ENCODE results near the gene TMEM72.

Gene TMEM72

DNA sequence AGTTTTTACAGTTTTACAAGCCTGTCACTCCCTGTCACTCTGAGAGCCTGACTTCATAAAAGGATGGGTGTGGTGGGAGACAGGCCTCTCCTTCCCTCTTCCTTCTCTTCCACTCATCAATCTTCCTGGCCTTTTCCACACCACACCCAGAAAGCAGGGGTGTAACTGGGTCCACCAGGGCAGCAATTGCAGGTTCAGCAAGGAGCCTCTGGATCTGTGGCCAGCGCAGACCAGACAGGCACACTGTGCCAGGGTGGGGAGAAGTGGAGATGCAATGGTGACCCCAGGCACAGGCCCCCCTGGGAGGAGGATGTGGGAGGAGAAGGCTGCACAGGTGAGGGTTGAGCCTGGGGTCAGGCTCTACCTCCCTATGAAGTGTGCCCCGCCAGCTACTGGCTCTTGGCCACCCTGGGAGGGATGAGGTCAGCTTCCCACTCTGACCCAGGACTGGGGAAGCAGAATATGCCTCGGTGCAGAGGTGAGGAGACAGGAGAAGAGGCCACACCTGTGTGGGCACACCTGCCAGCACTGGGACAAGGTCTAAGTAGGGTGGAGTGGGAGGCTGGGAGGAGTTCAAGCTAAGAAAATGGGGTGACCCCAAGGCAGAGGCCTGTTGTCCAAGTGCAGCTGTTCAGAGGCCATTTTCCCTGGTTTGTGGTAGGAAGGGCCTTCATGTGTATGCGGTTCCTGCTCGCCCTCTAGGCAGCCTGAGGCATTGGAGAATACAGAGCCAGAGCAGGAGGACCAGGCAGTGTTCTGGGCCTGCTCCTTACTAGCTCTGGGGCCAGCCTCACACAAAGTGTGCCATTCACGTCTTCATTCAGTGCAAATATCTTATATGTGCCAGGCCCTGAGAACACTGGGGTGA lies 20.2 kb upstream of the TMEM72 start:
- FAIRE-seq = no peak

DNA sequence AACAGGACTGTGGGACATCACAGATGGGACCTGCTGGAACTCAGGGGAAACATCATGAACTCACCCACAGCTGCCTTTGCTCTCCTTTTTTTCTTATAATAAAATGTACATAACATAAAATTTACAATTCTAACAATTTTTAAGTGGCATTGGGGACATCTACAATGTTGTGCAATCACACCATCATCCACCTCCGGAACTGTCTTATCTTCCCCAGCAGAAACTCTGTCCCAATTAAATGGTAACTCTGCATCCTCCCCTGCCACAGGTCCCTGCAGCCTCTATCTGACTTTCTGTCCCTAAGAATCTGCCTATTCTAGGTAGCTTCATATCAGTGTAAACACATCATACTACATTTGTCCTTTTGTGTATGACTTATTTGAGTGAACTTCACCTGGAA lies 19.4 kb upstream of the TMEM72 start:
- FAIRE-seq = no peak

- FAIRE-seq = no peak
These were observed 17.3 kb upstream of the TMEM72 start for GRCh38 chr10:44893604-44894468.

- FAIRE-seq = no peak
These were observed 16.4 kb upstream of the TMEM72 start for GRCh38 chr10:44894691-44895090.

DNA sequence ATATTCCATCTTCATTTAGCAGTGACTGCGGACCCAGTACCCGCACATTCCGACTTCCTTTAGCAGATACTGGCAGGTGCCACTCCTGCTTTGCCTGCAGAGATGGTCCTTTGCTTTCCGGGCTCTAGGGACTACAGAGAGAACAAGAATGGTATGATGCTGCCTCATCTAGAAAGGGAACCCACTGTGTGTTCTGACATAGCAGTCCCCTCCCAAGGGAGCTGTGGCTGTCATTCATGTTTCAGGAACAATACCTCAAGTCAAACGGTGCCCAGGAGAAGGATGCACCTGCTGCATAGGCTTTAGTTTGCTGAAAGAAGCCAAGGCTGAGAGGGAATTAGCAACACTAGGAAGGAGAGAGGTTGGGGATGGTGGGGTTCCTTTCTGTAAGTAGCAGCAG lies 15.9 kb upstream of the TMEM72 start:
- no peak for FAIRE-seq

GRCh38 chr10:44897049-44897448 lies 14.1 kb upstream of the TMEM72 start:
- FAIRE-seq = no peak

DNA sequence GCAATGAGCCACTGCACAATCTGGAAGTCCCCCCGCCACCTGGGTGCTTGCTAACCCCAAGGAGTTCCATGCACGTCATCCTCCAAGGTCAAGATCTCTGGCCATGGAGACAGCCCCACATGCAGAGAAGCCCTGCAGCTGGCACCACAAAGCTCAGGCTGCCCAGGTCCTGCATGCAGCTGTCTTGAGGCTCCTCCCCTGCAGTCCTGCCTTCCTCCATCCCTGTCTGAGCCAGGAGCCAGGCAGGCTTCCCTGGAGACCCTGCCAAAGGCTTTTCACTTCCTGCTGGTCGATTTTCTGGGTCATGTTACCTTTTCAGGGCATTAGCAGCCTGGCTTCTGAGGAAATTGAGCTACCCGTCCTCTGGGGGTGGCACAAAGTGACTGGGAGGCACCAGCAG lies 12.5 kb upstream of the TMEM72 start:
- no peak for FAIRE-seq

DNA sequence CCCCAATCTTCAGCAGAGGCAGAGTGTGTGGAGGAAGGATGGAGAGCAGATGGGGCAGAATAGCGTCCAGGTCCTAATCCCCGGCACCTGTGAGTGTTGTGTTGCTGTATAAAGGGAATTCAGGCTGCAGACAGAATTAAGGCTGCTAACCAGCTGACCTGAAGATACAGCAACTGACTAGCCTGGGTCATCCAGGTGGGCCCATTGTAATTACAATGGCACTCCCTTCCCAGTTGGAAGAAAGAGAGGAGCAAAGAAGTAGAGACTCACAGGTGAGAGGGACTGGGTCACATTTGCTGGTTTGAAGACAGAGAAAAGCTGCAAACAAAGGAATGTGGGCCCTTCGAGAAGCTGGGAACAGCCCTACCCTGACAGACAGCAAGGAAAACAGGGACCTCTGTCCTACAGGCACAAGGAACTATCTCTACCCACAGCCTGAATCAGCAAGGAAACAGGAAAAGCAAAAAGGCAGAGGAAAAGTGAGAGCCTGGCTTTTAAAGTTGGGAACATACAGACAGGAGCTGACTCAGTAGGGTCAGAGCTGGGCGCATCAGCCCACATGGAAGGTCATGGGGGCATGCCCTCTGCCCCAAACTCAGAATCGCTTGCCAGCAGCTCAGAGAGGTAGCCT lies 11.6 kb upstream of the TMEM72 start:
- FAIRE-seq = no peak

DNA sequence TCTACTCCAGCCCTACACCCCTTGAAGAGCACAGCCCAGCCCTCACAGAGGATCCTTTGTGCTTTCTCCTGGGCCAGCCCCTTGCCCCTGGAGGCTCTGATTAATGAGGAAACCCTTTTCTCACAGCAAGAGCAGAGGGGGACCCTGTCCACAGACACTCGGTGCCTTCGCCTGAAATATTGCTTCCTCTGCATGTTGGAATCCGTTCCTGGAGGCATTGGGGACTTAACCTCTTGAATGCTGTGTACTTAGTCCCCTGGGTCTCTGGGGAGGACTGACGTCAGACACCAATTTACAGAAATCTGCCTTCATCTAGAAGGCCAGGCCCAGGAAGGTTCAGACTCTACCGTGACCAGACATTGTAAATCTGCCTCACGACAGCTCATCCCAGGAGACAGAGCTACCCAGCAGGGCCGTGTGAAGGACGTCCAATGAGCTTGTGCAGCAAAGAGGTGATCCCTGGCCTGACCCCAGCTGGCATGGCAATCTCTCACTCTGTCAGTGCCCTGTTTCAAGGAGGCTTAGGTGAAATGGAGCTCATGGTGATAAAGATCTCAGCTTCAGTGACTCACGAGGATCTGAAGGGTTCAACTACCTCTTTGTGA lies 8.1 kb upstream of the TMEM72 start:
- FAIRE-seq = no peak

GRCh38 chr10:44906486-44906885 lies 4.7 kb upstream of the TMEM72 start:
- FAIRE-seq = no peak

- no peak for FAIRE-seq
These were observed 3.6 kb upstream of the TMEM72 start for GRCh38 chr10:44907556-44907955.

GRCh38 chr10:44908066-44908749 lies 2.9 kb upstream of the TMEM72 start:
- FAIRE-seq = no peak

GRCh38 chr10:44908936-44909630 lies 2.1 kb upstream of the TMEM72 start:
- FAIRE-seq = no peak

DNA sequence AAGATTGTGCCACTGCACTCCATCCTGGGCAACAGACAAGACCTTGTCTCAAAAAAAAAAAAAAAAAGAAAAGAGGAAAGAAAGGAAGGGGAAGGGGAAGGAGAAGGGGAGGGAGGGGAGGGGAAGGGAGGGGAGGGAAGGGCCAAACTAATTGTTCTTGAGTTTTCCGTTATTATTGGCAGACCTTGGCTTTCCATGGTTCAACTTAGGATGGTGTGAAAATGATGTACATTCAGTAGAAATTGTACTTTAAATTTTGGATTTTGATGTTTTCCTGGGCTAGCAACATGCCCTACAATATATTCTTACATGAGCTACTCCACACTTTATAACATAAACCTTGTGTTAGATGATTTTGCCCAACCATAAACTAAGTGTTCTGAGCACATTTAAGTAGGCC lies 1.2 kb upstream of the TMEM72 start:
- no peak for FAIRE-seq

- FAIRE-seq = no peak
These were observed 535 bp upstream of the TMEM72 start for GRCh38 chr10:44910602-44911001.

- FAIRE-seq = no peak
These were observed 814 bp downstream of the TMEM72 start for GRCh38 chr10:44911951-44912350.

- no peak for FAIRE-seq
These were observed 2.4 kb downstream of the TMEM72 start for GRCh38 chr10:44913350-44914081.

GRCh38 chr10:44914891-44915290 lies 3.8 kb downstream of the TMEM72 start:
- no peak for FAIRE-seq

DNA sequence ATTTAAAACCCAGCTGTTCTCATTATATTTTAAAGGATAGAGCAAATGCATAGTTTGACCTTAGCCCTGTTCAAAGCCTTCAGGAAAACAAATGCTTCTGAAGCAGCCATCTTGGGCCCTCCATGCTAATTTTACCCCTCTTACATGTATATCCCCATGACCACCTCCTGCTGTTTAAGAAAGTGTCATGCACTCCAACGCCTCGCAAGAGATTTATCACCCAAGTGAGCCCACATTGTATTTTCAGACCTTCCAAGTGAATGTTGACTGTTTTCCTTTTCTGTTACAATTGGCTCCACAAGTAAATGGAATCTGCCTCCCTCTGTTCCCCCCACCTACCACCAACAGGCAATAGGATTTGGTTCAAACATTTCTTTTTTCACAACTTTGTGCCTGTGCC lies 5.3 kb downstream of the TMEM72 start:
- no peak for FAIRE-seq

DNA sequence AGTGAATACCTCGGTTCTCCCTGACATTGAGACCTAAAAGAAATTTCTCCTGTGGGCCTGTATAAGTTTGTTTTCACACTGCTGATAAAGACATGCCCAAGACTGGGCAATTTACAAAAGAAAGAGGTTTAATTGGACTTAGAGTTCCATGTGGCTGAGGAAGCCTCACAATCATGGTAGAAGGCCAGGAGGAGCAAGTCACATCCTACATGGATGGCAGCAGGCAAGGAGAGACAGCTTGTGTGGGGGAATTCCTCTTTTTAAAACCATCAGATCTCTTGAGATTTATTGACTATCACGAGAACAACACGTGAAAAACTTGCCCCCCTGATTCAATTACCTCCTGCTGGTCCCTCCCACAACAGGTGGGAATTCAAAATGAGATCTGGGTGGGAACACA lies 6.7 kb downstream of the TMEM72 start:
- no peak for FAIRE-seq

GRCh38 chr10:44920252-44920651 lies 9.1 kb downstream of the TMEM72 start:
- FAIRE-seq = no peak
